OCI-M2 (cell line): Measurements from ENCODE around the gene RGS3.

ENCODE experiments used
- DNase-seq: peaks from one replicate; lab custom pipeline; 2025; ENCODE audit not compliant: unreplicated experiment; lab: John Stamatoyannopoulos, UW

Gene RGS3

GRCh38 chr9:113583511-113584427, 120.2 kb downstream of the RGS3 start:
- DNase-seq, result no peak

- DNase-seq, result no peak
Measured at GRCh38 chr9:113584428-113585084, 121.0 kb downstream of the RGS3 start.

DNA sequence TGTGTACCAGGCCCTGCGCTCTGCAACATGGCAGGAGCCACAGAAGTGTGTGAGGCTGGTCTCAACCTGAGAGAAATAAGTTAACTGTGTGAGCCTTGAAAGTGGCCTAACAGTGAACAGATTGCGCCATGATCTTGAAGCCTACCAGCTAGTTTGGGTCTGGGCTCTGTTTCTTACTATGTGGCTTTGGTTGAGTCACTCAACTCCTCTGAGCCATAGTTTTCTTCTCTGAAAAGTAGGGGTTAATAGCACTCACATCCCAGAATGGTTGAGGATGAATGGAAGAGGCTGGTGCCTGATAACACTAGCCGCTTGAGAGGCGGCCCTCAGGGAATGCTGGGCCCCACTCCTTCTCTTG, 121.5 kb downstream of the RGS3 start:
- DNase-seq, result no peak

DNA sequence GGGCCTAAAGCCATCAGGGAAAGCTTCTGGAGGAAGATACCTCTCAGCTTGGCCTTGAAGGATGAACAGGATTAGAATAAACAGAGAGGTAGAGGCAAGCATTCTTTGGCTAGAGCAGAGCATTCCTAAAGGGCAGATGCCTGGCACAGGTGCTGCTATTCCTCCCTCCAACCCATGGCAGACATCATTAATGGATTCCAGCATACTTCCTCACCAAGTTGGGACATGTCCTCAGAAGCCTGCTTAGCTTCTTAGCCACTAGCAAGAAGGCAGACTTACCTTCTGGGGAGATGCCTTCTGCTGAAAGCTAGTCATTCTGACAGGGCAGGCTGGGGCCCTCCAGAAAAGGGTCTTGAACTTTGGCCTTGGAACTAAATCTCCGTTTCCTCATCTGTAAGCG, 122.0 kb downstream of the RGS3 start:
- no peak for DNase-seq

DNA sequence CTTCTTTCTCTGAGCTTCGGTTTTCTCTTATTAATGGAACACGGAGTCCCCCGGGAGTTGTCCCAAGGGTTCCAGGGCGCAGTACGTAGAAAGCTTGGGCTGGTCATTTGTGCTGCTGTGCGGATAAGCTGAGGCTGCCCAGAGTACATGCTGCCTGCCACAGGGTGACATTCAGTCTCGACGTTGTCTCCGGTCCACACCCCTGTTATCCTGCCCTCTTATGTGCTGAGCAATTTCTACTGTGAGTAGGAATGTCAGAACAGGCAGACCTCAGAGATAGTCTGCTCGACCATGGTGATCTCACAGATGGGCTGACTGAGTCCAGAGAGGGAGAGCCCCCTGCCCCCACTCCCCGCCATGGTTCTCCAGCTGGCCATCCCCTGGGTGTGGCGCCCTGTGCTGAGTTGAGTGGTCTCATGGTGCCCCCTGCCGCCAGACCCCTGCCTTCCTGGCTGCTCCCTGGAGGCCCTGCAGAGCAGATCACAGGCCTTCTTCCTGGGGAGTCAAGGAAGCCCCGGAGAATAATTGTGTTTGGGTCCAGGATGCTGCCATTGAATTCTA, 124.0 kb downstream of the RGS3 start:
- no peak for DNase-seq

- no peak for DNase-seq
Measured at GRCh38 chr9:113588242-113588810, 124.8 kb downstream of the RGS3 start.

GRCh38 chr9:113588936-113589335, 125.4 kb downstream of the RGS3 start:
- DNase-seq, result no peak

DNA sequence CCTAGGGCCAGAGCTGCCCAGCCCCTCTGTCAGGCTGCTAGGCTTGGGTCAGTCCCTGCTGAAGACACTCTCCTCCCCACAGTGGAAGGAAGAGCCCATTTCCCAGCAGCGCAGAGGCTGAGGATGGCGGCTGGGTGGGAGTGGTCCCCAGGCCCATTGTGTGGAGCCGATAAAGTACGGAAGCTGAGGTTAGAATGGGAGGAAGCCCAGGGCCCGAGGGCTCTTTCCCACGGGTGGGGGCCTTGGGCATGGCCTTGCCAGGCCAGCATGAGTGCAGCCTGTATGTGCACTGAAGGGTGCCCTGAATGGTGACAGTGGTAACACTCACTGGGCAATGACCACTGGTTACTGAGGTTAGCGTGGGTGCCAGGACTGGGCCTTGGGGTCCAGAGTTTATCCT, 125.9 kb downstream of the RGS3 start:
- no peak for DNase-seq

DNA sequence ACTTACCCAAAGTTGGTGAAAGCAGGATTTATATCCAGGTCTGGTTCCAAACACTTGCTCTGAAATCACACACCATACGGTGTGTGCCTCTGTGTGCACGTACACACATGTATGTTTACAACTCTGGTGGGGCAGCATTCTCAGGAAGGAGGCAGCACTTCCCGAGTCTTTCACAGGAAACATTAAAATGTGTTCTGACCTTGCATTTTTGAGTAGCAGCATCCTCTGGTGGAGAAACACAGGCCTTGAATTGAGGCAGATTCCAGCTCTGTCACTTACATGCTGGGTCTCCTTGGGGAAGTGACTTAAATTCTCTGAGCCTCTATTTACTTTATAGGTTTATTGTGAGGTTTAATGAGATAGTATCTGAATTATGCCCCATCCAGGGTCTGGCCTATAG, 126.4 kb downstream of the RGS3 start:
- no peak for DNase-seq

- no peak for DNase-seq
Measured at GRCh38 chr9:113590389-113590788, 126.9 kb downstream of the RGS3 start.

DNA sequence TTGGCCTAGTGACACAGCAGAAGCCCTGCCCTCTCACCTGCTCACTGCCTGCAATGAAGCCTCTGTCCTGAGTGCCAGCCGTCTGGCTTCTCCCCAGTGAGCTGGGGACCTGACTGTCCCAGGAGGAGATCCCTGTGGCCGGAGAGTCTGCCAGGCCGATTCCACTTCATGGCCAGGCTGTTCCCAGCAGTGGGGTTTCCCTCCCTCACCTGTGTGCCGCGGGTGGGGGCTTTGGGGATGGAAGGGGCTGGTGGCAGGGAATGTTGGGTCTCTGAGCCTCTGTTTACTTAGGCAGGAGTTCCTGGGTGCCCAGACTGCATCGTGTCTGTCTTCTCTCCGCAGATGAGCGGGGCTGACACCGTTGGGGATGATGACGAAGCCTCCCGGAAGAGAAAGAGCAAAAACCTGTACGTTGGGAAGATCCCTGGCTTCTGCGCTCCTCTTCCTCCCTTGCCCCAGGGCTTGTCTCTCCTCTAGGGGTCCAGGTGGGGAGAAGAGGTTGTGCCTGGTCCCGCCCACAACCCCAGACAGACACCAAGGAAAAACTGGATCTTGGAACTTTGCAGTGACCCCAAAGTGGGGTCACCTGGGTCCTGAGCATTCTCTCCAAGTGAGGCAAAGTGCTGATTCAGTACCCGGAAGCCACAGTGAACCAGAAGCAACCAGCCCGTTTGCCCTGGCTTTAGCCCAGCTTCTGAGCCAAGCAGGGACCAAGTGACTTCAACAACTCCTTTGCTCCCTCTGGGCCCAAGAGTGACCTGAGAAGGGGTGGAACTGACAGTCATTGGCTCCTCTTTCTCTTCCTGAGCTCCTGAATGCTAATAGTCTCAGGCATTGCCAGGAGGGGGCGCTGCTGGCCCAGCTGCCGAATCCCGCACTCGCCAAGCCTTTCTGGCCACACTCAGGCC, 127.7 kb downstream of the RGS3 start:
- no peak for DNase-seq

GRCh38 chr9:113591899-113592625, 128.5 kb downstream of the RGS3 start:
- no peak for DNase-seq

DNA sequence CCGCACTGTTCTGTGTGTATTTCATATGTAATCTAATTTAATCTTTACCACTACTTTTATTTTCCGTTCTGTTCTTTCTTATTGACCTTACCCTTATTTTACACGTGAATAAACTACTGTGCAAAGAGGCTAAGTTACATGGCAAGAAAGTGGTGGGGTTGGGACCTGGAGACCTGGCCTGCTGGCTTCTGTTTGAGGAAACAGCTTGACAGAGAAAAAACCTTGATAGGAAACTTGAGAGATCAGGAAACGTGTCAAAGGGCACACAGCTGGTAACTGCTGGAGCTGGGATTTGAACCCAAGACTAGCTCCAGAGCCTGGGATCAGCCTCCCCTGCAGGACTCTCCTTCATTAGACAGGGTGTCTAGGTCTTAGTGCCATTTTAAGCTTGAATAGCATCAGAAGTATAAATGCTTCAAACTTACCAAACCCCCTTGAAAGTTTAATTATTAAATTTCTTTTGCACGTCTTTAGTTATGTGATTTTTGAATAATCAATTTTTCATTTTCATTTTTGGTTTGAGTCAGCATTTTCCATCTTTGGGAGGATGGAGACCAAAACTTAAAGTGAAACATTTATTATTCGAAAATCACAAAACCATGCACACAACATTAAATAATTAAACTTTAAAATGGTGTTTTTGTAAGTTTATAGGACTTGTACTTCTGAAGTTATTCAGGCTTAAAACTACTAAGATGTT, 129.5 kb downstream of the RGS3 start:
- DNase-seq, result no peak

- no peak for DNase-seq
Measured at GRCh38 chr9:113593682-113594281, 130.3 kb downstream of the RGS3 start.

DNA sequence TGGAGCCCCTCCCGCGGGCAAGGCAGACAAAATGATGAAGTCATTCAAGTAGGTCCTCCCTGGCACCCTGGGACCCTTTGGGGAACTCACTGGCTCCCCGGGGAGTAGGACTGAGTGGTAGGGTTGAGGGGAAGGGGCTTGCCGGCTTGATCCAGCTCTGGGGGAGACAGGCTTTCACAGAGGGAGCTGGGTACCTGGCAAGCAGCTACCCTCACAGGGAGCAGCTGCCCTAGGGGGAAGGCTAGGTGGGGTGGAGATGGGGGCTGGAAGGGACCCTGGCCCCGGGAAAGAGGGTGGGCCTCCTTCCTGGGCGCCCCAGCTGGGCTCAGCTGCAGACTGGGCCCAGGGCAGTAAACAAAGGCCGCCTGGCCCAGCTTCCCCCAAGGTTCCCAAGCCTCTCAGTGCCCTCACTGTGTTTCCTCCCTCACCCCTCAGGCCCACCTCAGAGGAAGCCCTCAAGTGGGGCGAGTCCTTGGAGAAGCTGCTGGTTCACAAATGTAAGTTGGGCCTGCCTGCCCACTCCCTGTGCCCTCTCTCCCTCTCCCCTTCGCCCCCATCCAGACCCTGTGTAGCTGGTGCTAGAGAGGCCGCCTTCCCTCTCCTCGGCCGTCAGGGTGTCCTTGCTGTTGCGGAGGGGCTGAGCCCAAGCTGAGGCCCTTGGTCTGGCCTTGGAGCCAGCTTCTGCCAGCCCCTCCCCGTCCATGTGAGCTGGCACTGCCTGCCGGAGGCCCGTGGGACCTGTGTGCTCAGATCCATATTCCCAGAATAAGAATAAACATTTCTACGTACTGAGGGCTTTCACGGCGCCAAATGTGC, 131.2 kb downstream of the RGS3 start:
- DNase-seq, result no peak

- no peak for DNase-seq
Measured at GRCh38 chr9:113596616-113597320, 133.2 kb downstream of the RGS3 start.

DNA sequence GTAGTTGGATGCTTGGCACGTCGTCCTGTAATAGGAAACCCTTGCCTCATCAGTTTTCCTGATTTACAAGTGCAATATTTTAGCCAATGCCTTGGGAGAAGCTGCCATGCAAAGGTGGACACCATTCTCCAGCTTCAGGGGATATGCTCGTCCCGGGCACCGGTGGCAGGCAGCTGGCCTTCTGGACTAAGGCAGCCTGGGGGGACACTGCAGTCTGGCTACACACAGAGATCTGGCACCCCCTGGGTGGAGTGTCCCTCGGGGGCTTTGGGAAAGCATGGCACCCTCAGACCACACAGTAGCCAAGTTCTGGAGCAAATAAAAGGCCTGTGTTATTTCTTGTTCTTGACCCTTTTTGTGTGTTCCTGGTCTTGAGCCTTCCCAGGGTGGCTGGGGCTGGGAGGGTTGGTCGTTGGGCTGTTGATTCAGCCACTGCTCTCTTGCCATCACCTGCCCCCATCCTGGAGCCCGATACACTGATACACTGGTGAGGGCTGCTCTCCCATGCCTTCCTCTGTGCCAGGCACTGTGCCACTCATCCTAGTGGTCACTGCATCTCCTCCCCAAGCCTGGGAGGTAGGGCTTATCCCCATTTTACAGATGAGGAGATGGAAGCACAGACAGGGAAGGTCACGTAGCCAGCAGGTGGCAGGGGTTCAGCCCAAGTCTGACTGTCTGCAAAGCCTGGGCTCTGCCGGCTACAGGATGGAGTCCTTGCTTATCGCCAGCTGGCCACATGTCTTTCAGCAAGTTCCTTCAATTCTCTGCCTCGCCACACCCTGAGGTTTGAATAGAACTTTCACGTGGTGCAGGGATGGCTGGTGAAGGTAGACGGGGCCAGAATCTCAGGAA, 134.1 kb downstream of the RGS3 start:
- DNase-seq, result no peak
